NCI-H82 (cell line): ENCODE measurements around the gene MCM10.
"Not testable (repeated sequence)": the region's sequence is repeated elsewhere in the genome, so short reads cannot be mapped to it uniquely, and the experiment has no call there.

Experiments
- DNase-seq: peaks from one replicate; lab custom pipeline; 2025; lab: John Stamatoyannopoulos, UW

The MCM10 gene

DNA sequence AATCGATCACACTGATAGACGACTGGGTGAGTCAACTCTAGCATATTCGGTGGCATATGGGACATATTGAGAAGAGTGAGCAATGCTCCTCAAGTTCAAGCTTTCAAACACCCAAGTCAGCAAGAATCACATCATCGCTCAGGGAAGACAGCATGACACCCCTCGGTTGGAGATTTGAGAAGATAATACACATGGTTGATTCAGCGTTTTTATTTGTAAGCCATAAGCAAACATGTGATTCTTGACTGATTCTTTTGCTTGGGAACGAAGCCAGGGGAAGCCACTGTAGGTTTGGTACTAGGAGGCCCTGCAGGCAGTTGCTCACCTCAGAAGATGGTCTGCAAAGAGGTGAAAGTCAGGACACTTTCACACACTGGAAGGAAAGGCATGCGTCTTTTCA is 60.2 kb downstream of the MCM10 start:
- DNase-seq = no peak

DNA sequence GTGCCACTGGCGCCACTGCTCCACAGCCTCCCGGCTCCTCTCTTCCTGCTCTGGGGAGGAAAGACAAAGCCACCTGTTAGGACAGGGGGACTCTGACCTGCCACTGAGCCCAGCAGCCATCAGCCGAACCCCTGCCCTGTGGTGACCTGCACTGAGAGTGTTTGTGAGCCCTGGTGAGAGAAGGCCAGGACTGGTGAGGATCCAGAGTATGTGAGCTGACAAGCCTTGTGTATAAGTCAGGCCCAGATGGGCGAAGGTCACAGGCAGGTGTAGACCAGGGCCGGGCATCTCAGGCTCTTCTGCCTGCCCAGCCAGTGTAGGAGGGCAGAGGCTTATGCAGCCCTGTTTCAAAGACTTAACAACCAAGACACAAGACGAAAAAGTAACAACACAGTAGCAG is 60.8 kb downstream of the MCM10 start:
- DNase-seq = no peak

DNA sequence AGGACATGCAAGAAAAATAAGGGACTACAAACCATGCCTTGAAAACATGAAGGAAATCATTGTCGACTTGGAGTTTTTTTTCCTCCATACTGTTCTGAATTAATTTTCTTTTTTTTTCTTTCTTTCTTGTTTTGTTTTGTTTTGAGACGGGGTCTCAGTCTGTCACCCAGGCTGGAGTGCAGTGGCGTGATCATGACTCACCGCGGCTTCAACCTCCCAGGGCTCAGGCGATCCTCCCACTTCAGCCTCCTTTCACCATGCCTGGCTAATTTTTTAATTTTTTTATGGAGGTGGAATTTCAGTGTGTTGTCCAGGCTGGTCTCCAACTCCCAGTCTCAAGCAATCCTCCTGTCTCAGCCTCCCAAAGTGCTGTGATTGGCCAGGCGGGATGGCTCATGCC is 61.2 kb downstream of the MCM10 start:
- DNase-seq = no peak

DNA sequence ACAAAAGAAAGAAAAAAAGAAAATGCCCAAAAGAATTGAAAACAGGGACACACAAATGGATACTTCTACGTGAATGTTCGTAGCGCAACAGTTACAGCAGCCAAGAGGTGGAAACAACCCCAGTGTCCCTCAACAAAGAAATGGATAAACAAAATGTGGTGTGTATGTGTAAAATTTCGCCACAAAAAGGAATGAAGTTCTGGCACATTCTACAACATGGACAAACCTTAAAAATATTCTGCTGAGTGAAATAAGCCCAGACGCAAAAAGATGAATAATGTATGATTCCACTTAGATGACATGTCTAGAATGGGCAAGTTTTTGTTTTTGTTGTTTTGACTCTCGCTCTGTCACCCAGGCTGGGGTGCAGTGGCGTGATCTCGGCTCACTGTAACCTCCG is 61.9 kb downstream of the MCM10 start:
- no peak for DNase-seq

GRCh38 chr10:13224210-13224995 is 63.0 kb downstream of the MCM10 start:
- DNase-seq = peak; percentile 12

DNA sequence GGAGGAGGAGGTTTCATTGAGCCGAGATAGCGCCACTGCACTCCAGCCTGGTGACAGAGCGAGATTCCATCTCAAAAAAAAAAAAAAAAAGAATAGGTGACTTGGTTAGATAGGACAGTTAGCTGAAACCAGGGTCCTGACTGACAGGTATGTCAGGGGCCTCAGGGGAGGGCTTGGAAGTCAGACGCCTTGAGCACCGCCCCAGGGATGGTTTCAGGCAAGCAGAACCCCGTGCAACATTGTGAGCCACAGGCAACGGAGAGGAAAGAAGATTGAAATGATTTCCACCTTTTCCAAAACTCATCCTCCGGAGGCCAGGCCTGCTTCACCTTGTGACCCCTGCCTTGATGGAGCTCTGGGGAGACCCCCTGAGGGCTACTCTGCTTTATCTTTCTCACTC is 64.2 kb downstream of the MCM10 start:
- no peak for DNase-seq

GRCh38 chr10:13227031-13227430 is 65.7 kb downstream of the MCM10 start:
- DNase-seq = no peak

DNA sequence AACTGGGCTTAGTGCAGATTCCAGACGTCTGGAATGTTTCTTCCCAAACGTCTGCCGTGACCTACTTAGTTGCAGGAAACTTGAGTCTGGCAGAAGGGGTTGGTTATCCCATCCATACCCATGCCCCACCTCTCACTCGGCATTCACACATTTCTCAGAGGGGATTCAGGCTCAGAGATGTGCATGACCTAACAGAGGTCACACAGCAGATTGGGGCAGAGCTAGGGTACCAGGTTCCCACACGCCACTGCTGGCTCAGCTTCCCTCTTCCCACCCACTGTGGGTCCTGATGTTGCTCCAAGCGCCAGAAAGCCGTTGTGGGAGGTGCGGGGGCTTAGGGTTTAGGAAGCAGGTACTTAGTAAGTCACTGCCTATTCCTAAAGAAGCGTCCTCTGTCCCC is 69.8 kb downstream of the MCM10 start:
- DNase-seq = no peak

DNA sequence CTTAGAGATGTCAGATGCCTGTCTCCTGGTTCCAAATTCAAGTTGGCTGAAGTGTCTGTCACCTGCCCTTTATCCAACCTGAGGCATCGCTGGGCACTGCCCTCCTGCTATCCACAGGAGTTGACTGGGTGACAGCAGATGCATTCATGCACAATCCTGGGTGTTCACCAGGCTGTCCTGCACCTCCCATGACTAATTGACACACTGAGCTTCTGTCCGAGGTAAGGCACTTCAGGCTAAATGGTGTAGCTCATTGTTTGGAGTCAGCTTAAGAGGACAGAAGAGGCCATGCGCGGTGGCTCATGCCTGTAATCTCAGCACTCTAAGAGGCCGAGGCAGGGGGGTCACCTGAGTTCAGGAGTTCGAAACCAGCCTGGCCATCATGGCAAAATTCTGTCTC is 70.5 kb downstream of the MCM10 start:
- peak; percentile 4 for DNase-seq

- no peak for DNase-seq
These were observed 72.0 kb downstream of the MCM10 start for GRCh38 chr10:13233358-13233757.

DNA sequence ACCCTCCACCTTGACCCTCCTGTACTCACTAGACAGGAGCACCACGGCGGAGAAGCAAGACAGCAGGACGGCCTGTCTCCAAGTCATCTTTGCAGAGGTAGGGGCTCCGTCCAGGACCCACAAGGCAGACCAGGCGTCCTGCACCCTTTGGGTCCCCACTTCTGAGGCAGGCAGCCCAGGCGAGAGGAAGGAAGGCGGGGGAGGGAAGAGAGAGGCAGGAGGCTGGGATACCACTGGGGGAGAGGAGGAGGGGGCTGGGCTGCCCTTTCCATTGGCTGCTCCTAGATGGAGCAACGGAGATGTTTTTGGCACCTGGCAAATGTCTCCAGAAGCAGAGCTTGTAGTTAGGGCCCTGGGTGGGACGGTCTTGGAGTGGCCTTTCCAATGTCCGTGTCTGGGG is 72.8 kb downstream of the MCM10 start, which contains the start of gene UCMA:
TSS of gene UCMA (minus strand) at position 203 of the 400 bp plus-strand sequence. CDS start at position 87, 116 bp downstream.
- DNase-seq = no peak

DNA sequence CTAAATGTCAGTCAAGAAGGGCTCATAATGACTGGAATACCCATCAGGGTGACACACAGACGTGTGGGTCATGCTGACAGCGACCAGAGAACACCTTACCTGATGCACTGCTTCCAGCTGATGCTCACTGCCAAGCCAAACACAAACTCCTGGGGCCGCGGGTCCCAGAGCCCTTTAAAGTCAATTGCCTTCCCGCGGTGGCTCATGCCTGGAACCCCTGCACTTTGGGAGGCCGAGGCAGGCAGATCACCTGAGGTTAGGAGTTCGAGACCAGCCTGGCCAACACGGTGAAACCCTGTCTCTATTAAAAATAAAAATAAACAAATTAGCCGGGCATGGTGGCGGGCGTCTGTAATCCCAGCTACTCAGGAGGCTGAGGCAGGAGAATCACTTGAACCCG is 73.4 kb downstream of the MCM10 start:
- not testable (repeated sequence) for DNase-seq

GRCh38 chr10:13236638-13237037 is 75.3 kb downstream of the MCM10 start:
- DNase-seq = no peak

- DNase-seq = no peak
These were observed 77.1 kb downstream of the MCM10 start for GRCh38 chr10:13238271-13239077.

DNA sequence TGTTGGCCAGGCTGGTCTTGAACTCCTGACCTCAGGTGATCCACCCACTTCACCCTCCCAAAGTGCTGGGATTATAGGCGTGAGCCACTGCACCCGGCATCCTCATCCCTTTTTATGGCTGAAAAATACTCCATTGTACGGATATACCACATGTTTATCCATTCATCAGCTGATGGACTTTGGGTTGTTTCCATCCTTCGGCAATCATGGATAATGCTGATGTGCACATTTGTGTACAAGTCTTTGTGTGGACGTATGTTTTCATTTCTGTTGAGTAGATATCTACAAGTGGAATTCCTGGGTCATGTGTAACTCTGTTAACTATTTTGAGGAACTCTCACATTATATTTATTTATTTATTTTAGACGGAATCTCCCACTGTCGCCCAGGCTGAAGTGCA is 78.6 kb downstream of the MCM10 start:
- no peak for DNase-seq

DNA sequence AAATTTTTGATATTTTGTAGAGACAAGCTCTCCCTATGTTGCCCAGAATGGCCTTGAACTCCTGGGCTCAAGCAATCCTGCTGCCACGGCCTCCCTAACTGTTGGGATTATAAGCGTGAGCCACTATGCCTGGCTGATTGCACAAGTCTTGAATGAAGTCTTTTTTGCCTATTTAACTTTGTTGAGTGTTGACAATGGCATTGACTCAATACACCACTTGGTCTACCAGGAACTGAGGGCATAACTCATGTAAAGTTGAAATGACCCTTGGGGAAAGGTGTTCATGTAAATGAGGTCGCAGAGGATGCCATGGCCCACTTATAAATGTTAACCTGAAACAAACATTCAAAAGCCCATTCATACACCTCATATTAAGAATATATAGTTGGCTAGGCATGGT is 80.3 kb downstream of the MCM10 start:
- no peak for DNase-seq

GRCh38 chr10:13242260-13242659 is 80.9 kb downstream of the MCM10 start:
- not testable (repeated sequence) for DNase-seq

GRCh38 chr10:13247246-13247645 is 85.9 kb downstream of the MCM10 start:
- no peak for DNase-seq

- no peak for DNase-seq
These were observed 86.4 kb downstream of the MCM10 start for GRCh38 chr10:13247784-13248183.

DNA sequence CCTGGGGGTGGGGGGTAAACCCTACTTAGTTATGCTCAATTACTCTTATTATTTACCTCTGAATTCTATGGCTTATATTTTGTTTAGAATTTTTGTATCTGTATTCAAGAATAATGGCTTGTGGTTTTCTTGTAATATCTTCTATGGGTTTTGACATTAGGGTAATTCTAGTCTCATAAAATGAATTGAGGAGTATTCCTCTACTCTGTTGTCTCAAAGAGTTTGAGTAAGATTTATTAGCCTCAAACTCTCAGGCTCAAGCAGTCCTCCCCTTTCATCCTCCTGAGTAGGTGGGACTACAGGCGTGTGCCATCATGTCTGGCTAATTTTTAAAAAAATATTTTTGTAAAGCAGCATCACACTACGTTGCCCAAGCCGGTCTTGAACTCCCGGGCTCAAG is 92.4 kb downstream of the MCM10 start:
- DNase-seq = no peak

DNA sequence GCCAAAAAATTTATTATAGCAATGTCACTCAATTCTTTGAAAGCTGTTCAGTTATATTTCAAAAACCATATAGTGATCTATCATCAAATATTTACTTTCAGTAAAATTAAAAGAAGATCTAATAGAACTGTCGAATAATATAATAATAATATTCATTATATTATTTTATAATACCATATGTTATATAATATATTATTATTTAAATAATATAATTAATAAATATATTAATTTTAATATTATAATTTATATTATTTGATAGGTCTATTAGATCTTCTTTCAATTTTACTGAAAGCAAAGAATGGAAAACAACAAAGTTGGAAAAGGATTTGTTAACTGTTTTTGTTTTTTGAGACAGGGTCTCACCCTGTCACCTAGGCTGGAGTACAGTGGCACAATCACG is 95.3 kb downstream of the MCM10 start:
- no peak for DNase-seq

DNA sequence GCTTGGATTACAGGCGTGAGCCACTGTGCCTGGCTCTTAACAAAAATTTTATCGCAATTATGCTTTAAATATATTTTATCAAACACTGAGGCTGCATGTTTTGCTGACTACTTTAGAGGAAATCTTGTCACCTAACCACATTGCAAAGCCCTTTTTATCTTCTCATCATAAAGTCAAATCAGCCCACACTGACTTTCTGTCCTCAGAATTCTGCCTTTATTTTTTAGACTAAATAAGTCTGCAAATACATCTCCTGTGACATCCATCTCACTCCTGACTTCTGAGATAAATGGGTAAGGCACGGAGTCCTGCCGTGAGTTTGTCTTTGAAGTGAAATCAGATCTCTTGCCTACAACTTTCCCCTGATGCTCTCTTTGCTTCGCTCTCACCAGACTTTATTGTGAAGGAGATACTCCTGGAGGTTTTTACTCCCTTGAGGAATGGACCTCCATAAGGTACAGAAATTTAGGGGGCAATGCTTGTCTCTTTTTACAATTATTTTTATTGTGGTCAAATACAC is 96.3 kb downstream of the MCM10 start:
- no peak for DNase-seq
